Muscle of leg (tissue), 11 donors: ENCODE measurements around the gene FRY. TPM values are rescaled to one million over a fixed set of nuclear protein-coding genes. Genes with fewer than 3 reads are reported as not detected.

Source experiments
- DNase-seq: peaks from one replicate; pipeline ENCODE4 v3.0.0; 2013
- H3K27ac ChIP-seq: one replicate; pipeline ENCODE4 v1.5.1; 2013; ENCODE audit warnings: mild to moderate bottlenecking, low read length, control low read depth
- H3K27me3 ChIP-seq: one replicate; pipeline ENCODE4 v1.6.1; 2013; ENCODE audit warnings: low read length; ENCODE audit not compliant: control insufficient read depth, insufficient read depth
- H3K36me3 ChIP-seq: one replicate; pipeline ENCODE4 v1.6.1; 2013; ENCODE audit warnings: low read length; ENCODE audit not compliant: control insufficient read depth, insufficient read depth
- H3K4me1 ChIP-seq: one replicate; pipeline ENCODE4 v1.6.1; 2013; ENCODE audit warnings: low read length; ENCODE audit not compliant: control insufficient read depth, insufficient read depth
- H3K4me3 ChIP-seq: one replicate; pipeline ENCODE4 v1.5.1; 2013; ENCODE audit warnings: low read length, control low read depth
- H3K9me3 ChIP-seq: replicated peaks from 2 replicates; pipeline ENCODE4 v1.6.1; 2013; ENCODE audit warnings: low read depth, low read length; ENCODE audit not compliant: control insufficient read depth
- WGBS: methylation state at CpG from one replicate; pipeline ENCODE4 v1.1.5; 2013; ENCODE audit warnings: missing lambda C conversion rate; ENCODE audit not compliant: insufficient coverage; 5-methylcytosine and 5-hydroxymethylcytosine counted together
- polyA plus RNA-seq, 8 donors: library from polyadenylated mRNA; unstranded; fragments of 120-200 nt; gene quantifications; one replicate each; pipeline versions ENCODE4 v1.2.1 to v1.2.3, GENCODE V29; 2013; ENCODE audit warnings: inconsistent platforms in 1 of 8, low replicate concordance in 1 of 8; ENCODE audit not compliant: insufficient read length in 8 of 8, insufficient read depth in 1 of 8
- total RNA-seq: library from RNA; stranded (reverse); fragments of 120-200 nt; gene quantifications from one replicate; pipeline ENCODE4 v1.2.4, GENCODE V29; 2013

Gene FRY
- total and polyA plus RNA-seq, 9 donors: 37.7 to 63.5 (median 47.3) TPM

GRCh38 chr13:32013181-32013580 lies 18.4 kb upstream of the FRY start:
- DNase-seq: no peak
- Histone ChIP-seq H3K27me3 (no peaks in the 10 kb centered on the region), H3K36me3 (no peaks in the 10 kb centered on the region), H3K27ac (no peak overlapping the region), H3K9me3 (no peaks in the 10 kb centered on the region), H3K4me1 (peaks cover 3% of the 10 kb centered on the region), H3K4me3 (no peak overlapping the region)
- 100% methylated on average over 3 of the region's 6 CpGs for WGBS

GRCh38 chr13:32016119-32016518 lies 15.5 kb upstream of the FRY start:
- Histone ChIP-seq H3K27ac (no peak overlapping the region), H3K4me1 (no peaks in the 10 kb centered on the region), H3K9me3 (no peaks in the 10 kb centered on the region), H3K4me3 (no peak overlapping the region), H3K36me3 (no peaks in the 10 kb centered on the region), H3K27me3 (no peaks in the 10 kb centered on the region)
- DNase-seq: no peak
- WGBS: 100% methylated on average over 1 of the region's 2 CpGs

- WGBS: 75% methylated on average over 4 of the region's 4 CpGs
- Histone ChIP-seq H3K4me3 (no peak overlapping the region), H3K4me1 (no peaks in the 10 kb centered on the region), H3K36me3 (no peaks in the 10 kb centered on the region), H3K27me3 (no peaks in the 10 kb centered on the region), H3K27ac (no peak overlapping the region), H3K9me3 (no peaks in the 10 kb centered on the region)
- no peak for DNase-seq
These were observed 14.9 kb upstream of the FRY start for GRCh38 chr13:32016631-32017030.

- no peaks in the 10 kb centered on the region for H3K9me3 ChIP-seq
- H3K27me3 ChIP-seq: no peaks in the 10 kb centered on the region
- WGBS: 84% methylated on average over 6 of the region's 6 CpGs
- no peaks in the 10 kb centered on the region for H3K36me3 ChIP-seq
- no peak overlapping the region for H3K4me3 ChIP-seq
- peaks cover 7% of the 10 kb centered on the region for H3K4me1 ChIP-seq
- DNase-seq: no peak
- H3K27ac ChIP-seq: no peak overlapping the region
These were observed 14.1 kb upstream of the FRY start for GRCh38 chr13:32017474-32017873.

- Histone ChIP-seq H3K27me3 (no peaks in the 10 kb centered on the region), H3K4me3 (no peak overlapping the region), H3K27ac (no peak overlapping the region), H3K4me1 (peaks cover 9% of the 10 kb centered on the region), H3K36me3 (no peaks in the 10 kb centered on the region), H3K9me3 (no peaks in the 10 kb centered on the region)
- 31% methylated on average over 3 of the region's 6 CpGs for WGBS
- DNase-seq: peak; percentile 79
These were observed 11.9 kb upstream of the FRY start for GRCh38 chr13:32019612-32020233.

- Histone ChIP-seq H3K9me3 (no peaks in the 10 kb centered on the region), H3K4me3 (no peak overlapping the region), H3K27ac (no peak overlapping the region), H3K36me3 (no peaks in the 10 kb centered on the region), H3K27me3 (no peaks in the 10 kb centered on the region), H3K4me1 (peaks cover 9% of the 10 kb centered on the region)
- DNase-seq: no peak
- WGBS: 67% methylated on average over 1 of the region's 1 CpG
These were observed 9.8 kb upstream of the FRY start for GRCh38 chr13:32021785-32022184.

GRCh38 chr13:32022311-32022710 lies 9.3 kb upstream of the FRY start:
- peak; percentile 44 for DNase-seq
- no peaks in the 10 kb centered on the region for H3K27me3 ChIP-seq
- H3K36me3 ChIP-seq: no peaks in the 10 kb centered on the region
- H3K27ac ChIP-seq: peak overlapping the region; percentile 31
- WGBS: 0% methylated on average over 3 of the region's 4 CpGs
- no peaks in the 10 kb centered on the region for H3K9me3 ChIP-seq
- peaks cover 9% of the 10 kb centered on the region for H3K4me1 ChIP-seq
- no peak overlapping the region for H3K4me3 ChIP-seq

- peaks cover 9% of the 10 kb centered on the region for H3K4me1 ChIP-seq
- DNase-seq: no peak
These were observed 8.5 kb upstream of the FRY start for GRCh38 chr13:32023096-32023495.

GRCh38 chr13:32023698-32024097 lies 7.9 kb upstream of the FRY start:
- no CpG with 5 or more reads among the region's 3 CpGs for WGBS
- Histone ChIP-seq H3K27ac (no peak overlapping the region), H3K36me3 (no peaks in the 10 kb centered on the region), H3K4me3 (no peak overlapping the region), H3K4me1 (peaks cover 9% of the 10 kb centered on the region), H3K27me3 (no peaks in the 10 kb centered on the region), H3K9me3 (no peaks in the 10 kb centered on the region)
- no peak for DNase-seq

More at GRCh38 chr13:32023096-32023495, 8.5 kb upstream of the FRY start:
- WGBS: no CpG with 5 or more reads among the region's 3 CpGs
- no peak overlapping the region for H3K4me3 ChIP-seq
- H3K27me3 ChIP-seq: no peaks in the 10 kb centered on the region
- no peak overlapping the region for H3K27ac ChIP-seq
- H3K9me3 ChIP-seq: no peaks in the 10 kb centered on the region
- no peaks in the 10 kb centered on the region for H3K36me3 ChIP-seq

GRCh38 chr13:32024750-32025149 lies 6.8 kb upstream of the FRY start:
- H3K4me3 ChIP-seq: no peak overlapping the region
- H3K27me3 ChIP-seq: peaks cover under 1% of the 10 kb centered on the region
- WGBS: no CpG with 5 or more reads among the region's 2 CpGs
- no peak overlapping the region for H3K27ac ChIP-seq
- no peaks in the 10 kb centered on the region for H3K36me3 ChIP-seq
- no peaks in the 10 kb centered on the region for H3K9me3 ChIP-seq
- peaks cover 9% of the 10 kb centered on the region for H3K4me1 ChIP-seq
- DNase-seq: no peak

- no CpG with 5 or more reads among the region's 2 CpGs for WGBS
- DNase-seq: no peak
- H3K9me3 ChIP-seq: no peaks in the 10 kb centered on the region
These were observed 5.8 kb upstream of the FRY start for GRCh38 chr13:32025730-32026129.

More at GRCh38 chr13:32025730-32026129, 5.8 kb upstream of the FRY start:
- Histone ChIP-seq H3K4me3 (no peak overlapping the region), H3K36me3 (no peaks in the 10 kb centered on the region), H3K4me1 (peaks cover 10% of the 10 kb centered on the region), H3K27ac (no peak overlapping the region), H3K27me3 (peaks cover 2% of the 10 kb centered on the region)
